MM.1S (cell line): ENCODE results near the gene FAM24B.

ENCODE experiments used
- CTCF ChIP-seq: fragments of 300-600 bp; sonication (generic); IDR thresholded peaks from 2 replicates; pipeline ENCODE4 v1.5.1; 2016; ENCODE audit warnings: antibody characterized with exemption, low read length, mixed read lengths
- EZH2 ChIP-seq: fragments of 300-600 bp; sonication (generic); optimal IDR thresholded peaks from 2 replicates; pipeline ENCODE3; 2017; ENCODE audit warnings: low read depth, mild to moderate bottlenecking, antibody characterized with exemption, low read length, mixed read lengths
- EZH2phosphoT487 ChIP-seq: fragments of 300-600 bp; sonication (generic); IDR thresholded peaks from 2 replicates; pipeline ENCODE4 v1.6.1; 2018; ENCODE audit warnings: antibody characterized with exemption, low read length

- TF ChIP-seq CTCF = no peak
- TF ChIP-seq EZH2 = no peak
- no peak for TF ChIP-seq EZH2phosphoT487
Observed at GRCh38 chr10:122835908-122836307, 43.5 kb downstream of the FAM24B start.
